GM21717 (cell line): Measurements from ENCODE around the gene CHD3.
A peak's percentile ranks its signal among the peaks of the same experiment; 100 is the strongest.
"Not testable (repeated sequence)": the region's sequence is repeated elsewhere in the genome, so short reads cannot be mapped to it uniquely, and the experiment has no call there.

Source experiments
- ATAC-seq: cut with Tn5 transposase; IDR thresholded peaks from one replicate; pipeline ENCODE4 v1.9.1; 2021; ENCODE audit warnings: mild to moderate bottlenecking, moderate library complexity; ENCODE audit not compliant: unreplicated experiment

The CHD3 gene

GRCh38 chr17:7930841-7931631 is 42.4 kb downstream of the CHD3 start:
- no peak for ATAC-seq

GRCh38 chr17:7931709-7932482 is 43.3 kb downstream of the CHD3 start, which contains the start of the genes CNTROB and TRAPPC1:
TSS of gene CNTROB (plus strand) at chr17:7932206. CDS start at chr17:7933080, 874 bp downstream.
TSS of gene TRAPPC1 (minus strand) at chr17:7931946. CDS start at chr17:7931829, 117 bp downstream.
- peak; percentile 83 for ATAC-seq

- peak; percentile 22 for ATAC-seq
Measured at GRCh38 chr17:7932483-7932891, 43.9 kb downstream of the CHD3 start.

GRCh38 chr17:7932949-7933348 is 44.4 kb downstream of the CHD3 start:
- ATAC-seq: no peak

GRCh38 chr17:7935859-7936258 is 47.3 kb downstream of the CHD3 start:
- ATAC-seq: no peak

GRCh38 chr17:7940034-7940433 is 51.4 kb downstream of the CHD3 start:
- ATAC-seq: no peak

GRCh38 chr17:7940743-7941142 is 52.2 kb downstream of the CHD3 start:
- ATAC-seq: no peak

GRCh38 chr17:7943291-7943690 is 54.7 kb downstream of the CHD3 start:
- ATAC-seq: no peak

GRCh38 chr17:7944326-7944725 is 55.7 kb downstream of the CHD3 start:
- no peak for ATAC-seq

- no peak for ATAC-seq
Measured at GRCh38 chr17:7945651-7946050, 57.1 kb downstream of the CHD3 start.

- ATAC-seq: no peak
Measured at GRCh38 chr17:7946441-7946840, 57.9 kb downstream of the CHD3 start.

- ATAC-seq: no peak
Measured at GRCh38 chr17:7947651-7948050, 59.1 kb downstream of the CHD3 start.

GRCh38 chr17:7950578-7950977 is 62.0 kb downstream of the CHD3 start:
- no peak for ATAC-seq

- ATAC-seq: no peak
Measured at GRCh38 chr17:7951143-7951792, 62.7 kb downstream of the CHD3 start.

GRCh38 chr17:7953266-7953665 is 64.7 kb downstream of the CHD3 start:
- ATAC-seq: not testable (repeated sequence)

- no peak for ATAC-seq
Measured at GRCh38 chr17:7955414-7956227, 67.0 kb downstream of the CHD3 start.

- ATAC-seq: no peak
Measured at GRCh38 chr17:7956228-7956965, 67.8 kb downstream of the CHD3 start.

GRCh38 chr17:7959503-7960253 is 71.1 kb downstream of the CHD3 start:
- ATAC-seq: no peak

GRCh38 chr17:7961421-7961820 is 72.8 kb downstream of the CHD3 start:
- no peak for ATAC-seq
